Glutamatergic neuron (in vitro differentiated cells): ENCODE results near the gene SWT1. TPM values are rescaled to one million over a fixed set of nuclear protein-coding genes. Genes with fewer than 3 reads are reported as not detected.
"Not testable (repeated sequence)": the region's sequence is repeated elsewhere in the genome, so short reads cannot be mapped to it uniquely, and the experiment has no call there.

Experiments used
- DNase-seq: peaks from one replicate; pipeline ENCODE4 v3.0.0; 2022
- H3K27ac Mint-ChIP-seq: one replicate; pipeline ENCODE4 v1.8.0; 2020; ENCODE audit warnings: mild to moderate bottlenecking, mixed read lengths, inconsistent platforms; ENCODE audit not compliant: unreplicated experiment
- H3K27me3 Mint-ChIP-seq: one replicate; pipeline ENCODE4 v1.8.0; 2020; ENCODE audit warnings: mild to moderate bottlenecking, moderate library complexity, mixed read lengths, inconsistent platforms; ENCODE audit not compliant: unreplicated experiment
- H3K36me3 Mint-ChIP-seq: one replicate; pipeline ENCODE4 v1.8.0; 2020; ENCODE audit warnings: mild to moderate bottlenecking, mixed read lengths, inconsistent platforms; ENCODE audit not compliant: unreplicated experiment
- H3K4me1 Mint-ChIP-seq: one replicate; pipeline ENCODE4 v1.8.0; 2020; ENCODE audit warnings: mild to moderate bottlenecking, low read depth, mixed read lengths, inconsistent platforms; ENCODE audit not compliant: unreplicated experiment
- H3K4me3 Mint-ChIP-seq: one replicate; pipeline ENCODE4 v1.8.0; 2020; ENCODE audit warnings: mild to moderate bottlenecking, mixed read lengths, inconsistent platforms; ENCODE audit not compliant: unreplicated experiment
- H3K9me3 Mint-ChIP-seq: one replicate; pipeline ENCODE4 v1.8.0; 2020; ENCODE audit warnings: mild to moderate bottlenecking, moderate library complexity, mixed read lengths, inconsistent platforms; ENCODE audit not compliant: unreplicated experiment
- total RNA-seq: library from RNA; stranded (reverse); fragmentation: NEBNext Ultra II Directional; extraction: Animal tissue kit (Norgen Biotek cat#: 25700); gene quantifications from one replicate; pipeline ENCODE4 v1.2.1, GENCODE V29; 2021; ENCODE audit not compliant: unreplicated experiment
- TF ChIP-seq, protein P1 (sequence below): fragments of 200-600 bp; sonication (generic); IDR thresholded peaks from one replicate; pipeline ENCODE4 v1.5.0; 2021; ENCODE audit not compliant: partially characterized antibody, unreplicated experiment

Gene SWT1
- total RNA-seq, 1 donor from 2014 or later, result 15.5 TPM

DNA sequence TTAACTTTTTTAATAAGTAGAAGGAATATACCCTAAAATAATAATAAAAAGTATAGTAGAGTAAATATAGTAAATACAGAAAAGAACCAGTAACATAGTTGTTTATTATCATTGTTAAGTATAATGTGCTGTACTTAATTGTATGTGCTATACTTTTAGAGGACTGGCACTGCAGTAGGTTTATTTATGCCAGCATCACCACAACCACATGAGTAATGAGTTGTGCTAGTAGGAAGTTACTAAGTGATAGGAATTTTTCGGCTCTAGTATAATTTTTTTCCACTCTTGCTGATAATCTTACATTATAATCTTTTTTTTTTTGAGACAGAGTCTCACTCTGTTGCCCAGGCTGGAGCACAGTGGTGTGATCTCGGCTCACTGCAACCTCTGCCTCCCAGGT is 88.5 kb downstream of the SWT1 start:
- DNase-seq, result no peak
- Mint-ChIP-seq H3K4me3 (no peak overlapping the region), H3K4me1 (no peaks in the 10 kb centered on the region), H3K27ac (no peak overlapping the region), H3K9me3 (no peaks in the 10 kb centered on the region), H3K36me3 (no peaks in the 10 kb centered on the region), H3K27me3 (no peaks in the 10 kb centered on the region)
- TF ChIP-seq, protein P1, sequence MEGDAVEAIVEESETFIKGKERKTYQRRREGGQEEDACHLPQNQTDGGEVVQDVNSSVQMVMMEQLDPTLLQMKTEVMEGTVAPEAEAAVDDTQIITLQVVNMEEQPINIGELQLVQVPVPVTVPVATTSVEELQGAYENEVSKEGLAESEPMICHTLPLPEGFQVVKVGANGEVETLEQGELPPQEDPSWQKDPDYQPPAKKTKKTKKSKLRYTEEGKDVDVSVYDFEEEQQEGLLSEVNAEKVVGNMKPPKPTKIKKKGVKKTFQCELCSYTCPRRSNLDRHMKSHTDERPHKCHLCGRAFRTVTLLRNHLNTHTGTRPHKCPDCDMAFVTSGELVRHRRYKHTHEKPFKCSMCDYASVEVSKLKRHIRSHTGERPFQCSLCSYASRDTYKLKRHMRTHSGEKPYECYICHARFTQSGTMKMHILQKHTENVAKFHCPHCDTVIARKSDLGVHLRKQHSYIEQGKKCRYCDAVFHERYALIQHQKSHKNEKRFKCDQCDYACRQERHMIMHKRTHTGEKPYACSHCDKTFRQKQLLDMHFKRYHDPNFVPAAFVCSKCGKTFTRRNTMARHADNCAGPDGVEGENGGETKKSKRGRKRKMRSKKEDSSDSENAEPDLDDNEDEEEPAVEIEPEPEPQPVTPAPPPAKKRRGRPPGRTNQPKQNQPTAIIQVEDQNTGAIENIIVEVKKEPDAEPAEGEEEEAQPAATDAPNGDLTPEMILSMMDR, result no peak

DNA sequence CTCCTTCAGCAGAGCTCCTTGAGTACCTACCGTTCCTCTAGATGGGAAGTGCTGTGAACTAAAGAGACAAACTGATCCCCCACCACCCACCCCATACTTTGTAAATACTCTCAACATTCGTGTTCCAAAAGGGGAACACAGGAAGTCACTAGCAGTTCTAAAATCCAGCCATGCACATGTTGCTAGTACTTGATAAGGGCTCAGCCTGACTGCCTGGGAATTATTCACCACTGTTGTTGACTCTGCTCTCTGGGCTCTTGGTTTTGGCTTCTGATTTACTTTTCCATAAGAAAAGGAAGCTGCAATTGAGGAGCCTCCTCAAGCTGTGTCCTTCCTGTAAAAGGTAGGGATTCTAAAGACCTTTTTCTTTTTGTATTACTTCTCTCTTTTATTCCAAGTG is 92.6 kb downstream of the SWT1 start:
- no peak for DNase-seq
- Mint-ChIP-seq H3K27ac (no peak overlapping the region), H3K4me1 (no peaks in the 10 kb centered on the region), H3K4me3 (no peak overlapping the region), H3K27me3 (no peaks in the 10 kb centered on the region), H3K9me3 (no peaks in the 10 kb centered on the region), H3K36me3 (no peaks in the 10 kb centered on the region)
- TF ChIP-seq, protein P1, result no peak

DNA sequence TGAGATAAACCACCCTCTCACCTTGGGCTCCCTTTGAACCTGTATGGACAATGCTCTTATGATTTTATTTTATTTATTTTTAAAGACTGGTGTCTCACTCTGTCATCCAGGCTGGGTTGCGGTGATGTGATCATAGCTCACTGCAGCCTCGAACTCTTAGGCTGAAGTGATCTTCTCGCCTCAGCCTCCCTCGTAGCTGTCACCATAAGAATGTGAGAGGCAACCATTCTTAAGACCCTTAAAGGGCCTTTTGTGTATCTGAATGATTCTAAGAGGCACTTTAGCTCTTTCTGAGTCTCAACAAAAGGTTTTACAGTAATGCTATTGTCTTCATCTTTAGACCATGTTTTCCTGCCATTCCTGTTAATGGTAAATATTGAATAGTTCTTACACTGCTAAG is 93.1 kb downstream of the SWT1 start:
- Mint-ChIP-seq H3K9me3 (no peaks in the 10 kb centered on the region), H3K4me1 (no peaks in the 10 kb centered on the region), H3K36me3 (no peaks in the 10 kb centered on the region), H3K27ac (no peak overlapping the region), H3K27me3 (no peaks in the 10 kb centered on the region), H3K4me3 (no peak overlapping the region)
- TF ChIP-seq, protein P1, result no peak
- no peak for DNase-seq

GRCh38 chr1:185251928-185252327 is 95.0 kb downstream of the SWT1 start:
- not testable (repeated sequence) for H3K4me1 Mint-ChIP-seq, H3K4me3 Mint-ChIP-seq, DNase-seq, H3K27me3 Mint-ChIP-seq, H3K36me3 Mint-ChIP-seq, H3K9me3 Mint-ChIP-seq, H3K27ac Mint-ChIP-seq

GRCh38 chr1:185252404-185252803 is 95.4 kb downstream of the SWT1 start:
- H3K27me3 Mint-ChIP-seq, DNase-seq, H3K4me1 Mint-ChIP-seq, H3K4me3 Mint-ChIP-seq, H3K27ac Mint-ChIP-seq, H3K9me3 Mint-ChIP-seq, H3K36me3 Mint-ChIP-seq: not testable (repeated sequence)

GRCh38 chr1:185255595-185255994 is 98.6 kb downstream of the SWT1 start:
- H3K4me3 Mint-ChIP-seq, DNase-seq, H3K36me3 Mint-ChIP-seq, H3K4me1 Mint-ChIP-seq, H3K9me3 Mint-ChIP-seq, H3K27me3 Mint-ChIP-seq, H3K27ac Mint-ChIP-seq: not testable (repeated sequence)

DNA sequence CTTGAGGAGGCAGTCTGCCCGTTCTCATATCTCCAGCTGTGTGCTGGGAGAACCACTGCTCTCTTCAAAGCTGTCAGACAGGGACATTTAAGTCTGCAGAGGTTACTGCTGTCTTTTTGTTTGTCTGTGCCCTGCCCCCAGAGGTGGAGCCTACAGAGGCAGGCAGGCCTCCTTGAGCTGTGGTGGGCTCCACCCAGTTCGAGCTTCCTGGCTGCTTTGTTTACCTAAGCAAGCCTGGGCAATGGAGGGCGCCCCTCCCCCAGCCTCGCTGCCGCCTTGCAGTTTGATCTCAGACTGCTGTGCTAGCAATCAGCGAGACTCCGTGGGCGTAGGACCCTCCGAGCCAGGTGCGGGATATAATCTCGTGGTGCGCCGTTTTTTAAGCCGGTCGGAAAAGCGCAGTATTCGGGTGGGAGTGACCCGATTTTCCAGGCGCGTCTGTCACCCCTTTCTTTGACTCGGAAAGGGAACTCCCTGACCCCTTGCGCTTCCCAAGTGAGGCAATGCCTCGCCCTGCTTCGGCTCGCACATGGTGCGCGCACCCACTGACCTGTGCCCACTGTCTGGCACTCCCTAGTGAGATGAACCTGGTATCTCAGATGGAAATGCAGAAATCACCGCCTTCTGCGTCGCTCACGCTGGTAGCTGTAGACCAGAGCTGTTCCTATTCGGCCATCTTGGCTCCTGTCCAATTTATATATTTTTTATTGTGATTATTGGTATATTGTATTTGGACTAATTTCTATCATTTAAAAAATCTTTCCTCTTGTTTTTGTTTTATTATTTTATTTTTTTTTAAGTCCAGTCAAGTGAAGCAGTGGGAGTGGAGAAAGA is 100.4 kb downstream of the SWT1 start:
- not testable (repeated sequence) for H3K27ac Mint-ChIP-seq, H3K36me3 Mint-ChIP-seq, H3K27me3 Mint-ChIP-seq, H3K9me3 Mint-ChIP-seq, DNase-seq, H3K4me1 Mint-ChIP-seq, H3K4me3 Mint-ChIP-seq
